ENCODE measurements around the gene BMERB1.
"Not testable (repeated sequence)": the region's sequence is repeated elsewhere in the genome, so short reads cannot be mapped to it uniquely, and the experiment has no call there.

Gene BMERB1

GRCh38 chr16:15604460-15605440 lies 170.4 kb downstream of the BMERB1 start:
- H3K4me3 ChIP-seq (replicated peaks in 1 of 2; ENCODE audit: low read depth in 2 of 2, low read length in 2 of 2): no peak overlapping the region
- no peak for DNase-seq (ENCODE audit: low read depth in 2 of 2)
- no peak for TF ChIP-seq CTCF (IDR thresholded peaks at IDR 0.05; ENCODE audit: low read depth, low read length)

- no peak overlapping the region for H3K4me3 ChIP-seq (replicated peaks in 1 of 2; ENCODE audit: low read depth in 2 of 2, low read length in 2 of 2)
- no peak for DNase-seq (ENCODE audit: low read depth in 2 of 2)
- TF ChIP-seq CTCF (IDR thresholded peaks at IDR 0.05; ENCODE audit: low read depth, low read length): no peak
These were observed 171.6 kb downstream of the BMERB1 start for GRCh38 chr16:15605839-15606517.

- H3K4me3 ChIP-seq (replicated peaks in 1 of 2; ENCODE audit: low read depth in 2 of 2, low read length in 2 of 2): no peak overlapping the region
- no peak for TF ChIP-seq CTCF (IDR thresholded peaks at IDR 0.05; ENCODE audit: low read depth, low read length)
- DNase-seq (ENCODE audit: low read depth in 2 of 2): no peak
These were observed 172.3 kb downstream of the BMERB1 start for GRCh38 chr16:15606518-15607220.

GRCh38 chr16:15607221-15607699 lies 172.9 kb downstream of the BMERB1 start:
- H3K4me3 ChIP-seq (replicated peaks in 1 of 2; ENCODE audit: low read depth in 2 of 2, low read length in 2 of 2); DNase-seq (ENCODE audit: low read depth in 2 of 2): not testable (repeated sequence)

- no peak for TF ChIP-seq CTCF (IDR thresholded peaks at IDR 0.05; ENCODE audit: low read depth, low read length)
- no peak overlapping the region for H3K4me3 ChIP-seq (replicated peaks in 1 of 2; ENCODE audit: low read depth in 2 of 2, low read length in 2 of 2)
- DNase-seq (ENCODE audit: low read depth in 2 of 2): peak; percentile 52 to 62
These were observed 173.5 kb downstream of the BMERB1 start for GRCh38 chr16:15607700-15608396.

GRCh38 chr16:15608398-15609285 lies 174.3 kb downstream of the BMERB1 start:
- H3K4me3 ChIP-seq (replicated peaks in 1 of 2; ENCODE audit: low read depth in 2 of 2, low read length in 2 of 2): no peak overlapping the region
- TF ChIP-seq CTCF (IDR thresholded peaks at IDR 0.05; ENCODE audit: low read depth, low read length): no peak
- DNase-seq (ENCODE audit: low read depth in 2 of 2): peak; percentile 15 to 17

All from cardiac fibroblast (primary cell).